Measurements from ENCODE around the gene TPM2. TPM values are rescaled to one million over a fixed set of nuclear protein-coding genes. Genes with fewer than 3 reads are reported as not detected.

TPM2 gene
- total RNA-seq, 1 donor from 2014 or later = 110 TPM

GRCh38 chr9:35674025-35674361, 15.7 kb downstream of the TPM2 start:
- intact Hi-C loops (cut with DNase I) = no loop called here
- H3K4me1 ChIP-seq = peaks cover 10% of the 10 kb centered on the region
- H3K27me3 ChIP-seq (ENCODE audit: low read depth) = peaks cover 3% of the 10 kb centered on the region
- H3K4me3 ChIP-seq = no peak overlapping the region
- ATAC-seq (no peak), DNase-seq (no peak)
- TF ChIP-seq CTCF (IDR thresholded peaks at IDR 0.05) = no peak
- no peaks in the 10 kb centered on the region for H3K9me3 ChIP-seq
- no peak overlapping the region for H3K27ac ChIP-seq
- H3K36me3 ChIP-seq = no peaks in the 10 kb centered on the region

DNA sequence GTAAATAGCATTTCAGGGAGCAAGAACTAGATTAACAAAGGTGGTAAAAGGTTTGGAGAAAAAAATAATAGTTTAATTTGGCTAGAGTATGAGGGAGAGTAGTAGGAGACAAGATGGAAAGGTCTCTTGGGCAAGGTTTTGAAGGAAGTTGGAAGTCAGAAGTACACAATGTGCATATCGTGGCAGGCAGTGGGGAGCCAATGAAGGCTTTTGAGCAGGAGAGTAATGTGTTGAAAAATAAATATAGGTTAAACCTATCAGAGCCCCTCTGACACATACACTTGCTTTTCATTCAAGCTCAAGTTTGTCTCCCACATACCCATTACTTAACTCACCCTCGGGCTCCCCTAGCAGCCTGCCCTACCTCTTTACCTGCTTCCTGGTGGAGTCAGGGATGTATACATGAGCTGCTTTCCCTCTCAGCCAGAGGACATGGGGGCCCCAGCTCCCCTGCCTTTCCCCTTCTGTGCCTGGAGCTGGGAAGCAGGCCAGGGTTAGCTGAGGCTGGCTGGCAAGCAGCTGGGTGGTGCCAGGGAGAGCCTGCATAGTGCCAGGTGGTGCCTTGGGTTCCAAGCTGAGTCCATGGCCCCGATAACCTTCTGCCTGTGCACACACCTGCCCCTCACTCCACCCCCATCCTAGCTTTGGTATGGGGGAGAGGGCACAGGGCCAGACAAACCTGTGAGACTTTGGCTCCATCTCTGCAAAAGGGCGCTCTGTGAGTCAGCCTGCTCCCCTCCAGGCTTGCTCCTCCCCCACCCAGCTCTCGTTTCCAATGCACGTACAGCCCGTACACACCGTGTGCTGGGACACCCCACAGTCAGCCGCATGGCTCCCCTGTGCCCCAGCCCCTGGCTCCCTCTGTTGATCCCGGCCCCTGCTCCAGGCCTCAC, 16.3 kb downstream of the TPM2 start, which contains the start of gene CA9:
TSS of gene CA9 (plus strand) at position 797 of the 893 bp plus-strand sequence. CDS start at position 829, 32 bp downstream.
- no peaks in the 10 kb centered on the region for H3K9me3 ChIP-seq
- H3K27me3 ChIP-seq (ENCODE audit: low read depth) = peaks cover 3% of the 10 kb centered on the region
- peak; percentile 8 to 24 for ATAC-seq
- peaks cover 10% of the 10 kb centered on the region for H3K4me1 ChIP-seq
- no peaks in the 10 kb centered on the region for H3K36me3 ChIP-seq
- no peak within 1 kb of the TSS for H3K27ac ChIP-seq
- TF ChIP-seq CTCF (IDR thresholded peaks at IDR 0.05) = no peak
- no peak within 1 kb of the TSS for H3K4me3 ChIP-seq
- no peak for DNase-seq
- intact Hi-C loops (cut with DNase I) = no loop called here

DNA sequence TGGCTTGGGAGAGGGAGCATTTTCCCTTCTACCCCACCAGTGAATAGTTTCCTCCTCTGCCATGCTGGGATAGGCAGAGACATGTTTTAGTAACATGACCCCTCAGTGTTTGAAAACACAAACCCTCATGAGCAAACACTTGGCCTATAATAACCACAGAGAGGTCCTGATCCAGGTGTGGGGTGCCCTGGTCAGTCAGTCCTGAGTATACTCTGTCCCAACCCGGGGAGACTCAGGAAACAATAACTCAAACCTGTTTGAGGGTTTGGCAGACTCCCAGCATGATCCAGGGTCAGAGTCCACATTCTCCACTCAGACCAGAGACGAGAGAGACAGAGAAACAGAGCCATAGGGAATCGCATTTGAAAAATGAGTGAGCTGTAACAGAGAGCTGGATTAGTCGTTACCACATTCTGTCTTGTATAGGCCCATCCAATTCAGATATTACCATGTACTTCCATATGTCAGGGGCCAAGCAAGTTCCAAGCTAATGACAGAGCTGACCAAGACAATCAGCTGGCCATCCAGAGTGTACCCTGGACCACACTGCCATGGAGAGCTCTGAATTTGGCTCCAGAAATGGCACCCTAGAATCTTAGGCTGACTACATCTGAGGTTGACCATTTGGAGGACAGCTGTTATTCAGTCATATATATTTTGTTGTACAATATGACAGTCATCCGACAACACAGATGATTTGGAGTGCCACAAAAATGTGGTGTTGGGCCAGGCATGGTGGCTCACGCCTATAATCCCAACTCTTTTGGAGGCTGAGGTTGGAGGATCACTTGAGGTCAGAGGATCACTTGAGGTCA, 20.2 kb downstream of the TPM2 start:
- Histone ChIP-seq H3K27ac (no peak overlapping the region), H3K4me1 (peaks cover 16% of the 10 kb centered on the region), H3K4me3 (no peak overlapping the region), H3K27me3 (ENCODE audit: low read depth) (no peaks in the 10 kb centered on the region), H3K36me3 (no peaks in the 10 kb centered on the region), H3K9me3 (no peaks in the 10 kb centered on the region)
- no peak for TF ChIP-seq CTCF (IDR thresholded peaks at IDR 0.05)
- no peak for ATAC-seq
- DNase-seq = no peak
- intact Hi-C loops (cut with DNase I) = no loop called here

- Histone ChIP-seq H3K36me3 (no peaks in the 10 kb centered on the region), H3K9me3 (no peaks in the 10 kb centered on the region), H3K4me3 (no peak overlapping the region), H3K4me1 (peaks cover 16% of the 10 kb centered on the region), H3K27me3 (ENCODE audit: low read depth) (no peaks in the 10 kb centered on the region), H3K27ac (no peak overlapping the region)
- intact Hi-C loops (cut with DNase I) = no loop called here
- ATAC-seq (no peak), DNase-seq (no peak)
- no peak for TF ChIP-seq CTCF (IDR thresholded peaks at IDR 0.05)
Observed at GRCh38 chr9:35667939-35668338, 21.8 kb downstream of the TPM2 start.

DNA sequence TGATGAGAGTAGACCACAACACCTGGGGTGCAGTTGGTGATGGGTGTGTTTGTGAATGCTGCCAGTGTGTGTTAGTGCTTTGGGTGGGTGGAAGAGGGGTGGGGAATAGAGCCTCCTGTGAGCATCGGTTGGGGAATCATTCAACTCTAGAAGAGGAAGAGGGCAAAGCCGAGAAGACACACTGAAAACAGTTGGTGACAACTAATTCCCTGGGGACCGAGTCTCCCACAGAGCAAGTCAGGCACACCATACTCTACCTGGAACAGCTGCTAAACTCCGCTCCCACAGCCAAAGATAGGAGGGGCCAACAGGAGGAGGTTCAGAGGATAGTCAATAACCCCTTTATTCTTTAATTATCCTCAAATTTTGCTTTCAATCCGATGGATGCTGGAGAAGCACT, 23.2 kb downstream of the TPM2 start:
- Histone ChIP-seq H3K4me1 (peaks cover 16% of the 10 kb centered on the region), H3K27me3 (ENCODE audit: low read depth) (no peaks in the 10 kb centered on the region), H3K36me3 (peaks cover 3% of the 10 kb centered on the region), H3K9me3 (no peaks in the 10 kb centered on the region), H3K27ac (no peak overlapping the region), H3K4me3 (no peak overlapping the region)
- no peak for DNase-seq
- TF ChIP-seq CTCF (IDR thresholded peaks at IDR 0.05) = no peak
- ATAC-seq = no peak
- intact Hi-C loops (cut with DNase I) = no loop called here
